CD8-positive, alpha-beta memory T cell (primary cell): Measurements from ENCODE around the gene PHRF1. TPM values are rescaled to one million over a fixed set of nuclear protein-coding genes. Genes with fewer than 3 reads are reported as not detected.
A peak's percentile ranks its signal among the peaks of the same experiment; 100 is the strongest.

ENCODE experiments used
- CTCF ChIA-PET: fragments of 350-600 bp; sonication (Branson Sonifier 250); formaldehyde crosslinking; loops from one replicate; lab custom pipeline; 2021; ENCODE audit warnings: antibody characterized with exemption; lab: Charles Lee
- POLR2A ChIA-PET: fragments of 350-600 bp; sonication (Branson Sonifier 250); formaldehyde crosslinking; loops from one replicate; lab custom pipeline; 2021; ENCODE audit warnings: antibody characterized with exemption; lab: Charles Lee
- DNase-seq, 5 donors: peaks; one replicate each; pipeline versions ENCODE4 v3.0.0 to v3.0.0-alpha.2; 2020 to 2022; ENCODE audit warnings: mixed read lengths in 1 of 5
- H3K27ac ChIP-seq: one replicate; pipeline ENCODE4 v1.7.0; 2013; ENCODE audit warnings: low read depth, mild to moderate bottlenecking, low read length, moderate library complexity
- H3K27me3 ChIP-seq: 2 replicates; pipeline ENCODE4 v1.7.0; 2013; ENCODE audit warnings: low read length, mild to moderate bottlenecking; ENCODE audit not compliant: insufficient read depth, poor library complexity, severe bottlenecking
- H3K36me3 ChIP-seq: 2 replicates; pipeline ENCODE4 v1.7.0; 2013; ENCODE audit warnings: mild to moderate bottlenecking, low read length, moderate library complexity; ENCODE audit not compliant: insufficient read depth
- H3K4me1 ChIP-seq: 2 replicates; pipeline ENCODE4 v1.7.0; 2013; ENCODE audit warnings: mild to moderate bottlenecking, low read length, moderate library complexity; ENCODE audit not compliant: insufficient read depth
- H3K4me3 ChIP-seq: 2 replicates; pipeline ENCODE4 v1.7.0; 2013; ENCODE audit warnings: mild to moderate bottlenecking, low read length
- H3K9me3 ChIP-seq: 2 replicates; pipeline ENCODE4 v1.7.0; 2013; ENCODE audit warnings: mild to moderate bottlenecking, low read length
- H3K27ac Mint-ChIP-seq, 8 donors: one replicate each; pipeline ENCODE4 v1.8.0; 2020 to 2021; ENCODE audit warnings: mixed read lengths in 8 of 8, mild to moderate bottlenecking in 6 of 8, inconsistent platforms in 3 of 8, moderate library complexity in 3 of 8
- H3K27me3 Mint-ChIP-seq, 2 donors: one replicate each; pipeline ENCODE4 v1.8.0; 2020 to 2021; ENCODE audit warnings: mixed read lengths in 2 of 2, mild to moderate bottlenecking in 1 of 2, moderate library complexity in 1 of 2
- H3K36me3 Mint-ChIP-seq, 3 donors: one replicate each; pipeline ENCODE4 v1.8.0; 2020 to 2021; ENCODE audit warnings: mixed read lengths in 3 of 3, inconsistent platforms in 1 of 3, mild to moderate bottlenecking in 1 of 3
- H3K4me1 Mint-ChIP-seq, 3 donors: one replicate each; pipeline ENCODE4 v1.8.0; 2020 to 2021; ENCODE audit warnings: mixed read lengths in 3 of 3, inconsistent platforms in 1 of 3, mild to moderate bottlenecking in 1 of 3
- H3K4me3 Mint-ChIP-seq, 7 donors: one replicate each; pipeline ENCODE4 v1.8.0; 2020 to 2021; ENCODE audit warnings: mixed read lengths in 7 of 7, mild to moderate bottlenecking in 6 of 7, moderate library complexity in 4 of 7, inconsistent platforms in 2 of 7
- H3K9me3 Mint-ChIP-seq, 5 donors: one replicate each; pipeline ENCODE4 v1.8.0; 2020 to 2022; ENCODE audit warnings: mixed read lengths in 5 of 5, mild to moderate bottlenecking in 3 of 5, moderate library complexity in 2 of 5, inconsistent platforms in 1 of 5
- polyA plus RNA-seq: library from polyadenylated mRNA; unstranded; fragments of 300-500 nt; fragmentation: Illumina TruSeq; gene quantifications from one replicate; pipeline ENCODE4 v1.2.3, GENCODE V29; 2021
- total RNA-seq, 2 experiments: library from RNA; stranded (reverse); gene quantifications; one replicate each; pipeline ENCODE4 v1.2.3, GENCODE V29; 2021

The PHRF1 gene
- total and polyA plus RNA-seq, 3 experiments from 2014 or later = 17.7 to 49.8 (median 47.3) TPM

GRCh38 chr11:614021-614622 is 37.9 kb downstream of the PHRF1 start:
- Histone ChIP-seq H3K4me1 (peaks cover 18% of the 10 kb centered on the region), H3K27me3 (no peaks in the 10 kb centered on the region), H3K4me3 (no peak overlapping the region), H3K27ac (peak overlapping the region; percentile 57), H3K9me3 (no peaks in the 10 kb centered on the region), H3K36me3 (peaks cover 26% of the 10 kb centered on the region)
- Mint-ChIP-seq H3K27me3 (no peaks in the 10 kb centered on the region), H3K27ac (peak overlapping the region; percentile 68 to 88 (median 78)), H3K4me1 (peaks cover 0 to 29% (median 10%) of the 10 kb centered on the region in 3 donors), H3K9me3 (no peaks in the 10 kb centered on the region), H3K4me3 (peak overlapping the region; percentile 69 to 85 (median 75)), H3K36me3 (peaks cover 0 to 47% (median 2%) of the 10 kb centered on the region in 3 donors)
- ChIA-PET CTCF (interaction anchor here (1.5 to 1.8 kb wide), 2 partner anchors 59 to 152 kb away, joined by 4 to 9 read pairs; no protein-coding TSS in a partner anchor), POLR2A (interaction anchor here (0.7 to 2.0 kb wide), 4 partner anchors 38 to 112 kb away, joined by 3 to 11 read pairs (median 5); partner anchors contain the start of genes PHRF1 and RNH1)
- no peak for DNase-seq

GRCh38 chr11:614623-615503 is 38.6 kb downstream of the PHRF1 start:
- peaks cover 0 to 43% (median 2%) of the 10 kb centered on the region in 3 donors for H3K36me3 Mint-ChIP-seq
- peak overlapping the region; percentile 90 for H3K4me3 ChIP-seq
- peaks cover 18% of the 10 kb centered on the region for H3K4me1 ChIP-seq
- peak overlapping the region; percentile 88 to 97 (median 93) for H3K4me3 Mint-ChIP-seq
- POLR2A ChIA-PET = interaction anchor here (0.6 to 2.0 kb wide), 4 partner anchors 27 to 60 kb away, joined by 3 to 11 read pairs (median 4); partner anchors contain the start of gene PHRF1
- H3K27me3 Mint-ChIP-seq = no peaks in the 10 kb centered on the region
- no peaks in the 10 kb centered on the region for H3K9me3 Mint-ChIP-seq
- H3K27me3 ChIP-seq = no peaks in the 10 kb centered on the region
- peaks cover 26% of the 10 kb centered on the region for H3K36me3 ChIP-seq
- H3K27ac Mint-ChIP-seq = peak overlapping the region; percentile 86 to 98 (median 92)
- CTCF ChIA-PET = interaction anchor here (1.8 kb wide), 1 partner anchor 60 kb away, joined by 9 read pairs; no protein-coding TSS in a partner anchor
- H3K9me3 ChIP-seq = no peaks in the 10 kb centered on the region
- peaks cover 0 to 29% (median 10%) of the 10 kb centered on the region in 3 donors for H3K4me1 Mint-ChIP-seq
- peak overlapping the region; percentile 87 for H3K27ac ChIP-seq
- no peak for DNase-seq

GRCh38 chr11:615504-616319 is 39.4 kb downstream of the PHRF1 start, which contains the start of gene IRF7:
IRF7 (minus strand) TSS chr11:615950; CDS start chr11:615364, 586 bp downstream.
- H3K27me3 Mint-ChIP-seq = no peaks in the 10 kb centered on the region
- CTCF ChIA-PET = interaction anchor here (1.2 kb wide), 1 partner anchor 40 kb away, joined by 3 read pairs; no protein-coding TSS in a partner anchor
- Histone ChIP-seq H3K27me3 (no peaks in the 10 kb centered on the region), H3K4me3 (peak within 1 kb of the TSS; percentile 90), H3K9me3 (no peaks in the 10 kb centered on the region), H3K27ac (peak within 1 kb of the TSS; percentile 87), H3K4me1 (peaks cover 18% of the 10 kb centered on the region), H3K36me3 (peaks cover 23% of the 10 kb centered on the region)
- POLR2A ChIA-PET = interaction anchor here (0.6 to 2.0 kb wide), 11 partner anchors 15 to 110 kb away, joined by 3 to 11 read pairs (median 4); partner anchors contain the start of gene PHRF1
- H3K36me3 Mint-ChIP-seq = peaks cover 0 to 36% (median 2%) of the 10 kb centered on the region in 3 donors
- peaks cover 0 to 29% (median 10%) of the 10 kb centered on the region in 3 donors for H3K4me1 Mint-ChIP-seq
- DNase-seq = peak; percentile 81 to 89 (median 86)
- H3K9me3 Mint-ChIP-seq = no peaks in the 10 kb centered on the region
- H3K27ac Mint-ChIP-seq = peak within 1 kb of the TSS; percentile 86 to 98 (median 92)
- peak within 1 kb of the TSS; percentile 88 to 97 (median 93) for H3K4me3 Mint-ChIP-seq

GRCh38 chr11:616320-617198 is 40.3 kb downstream of the PHRF1 start:
- Mint-ChIP-seq H3K36me3 (peaks cover 0 to 27% (median 2%) of the 10 kb centered on the region in 3 donors), H3K9me3 (no peaks in the 10 kb centered on the region), H3K27ac (peak overlapping the region in 7 of 8 donors; percentile 80 to 93 (median 87)), H3K4me3 (peak overlapping the region; percentile 88 to 97 (median 93)), H3K4me1 (peaks cover 0 to 29% (median 10%) of the 10 kb centered on the region in 3 donors), H3K27me3 (no peaks in the 10 kb centered on the region)
- Histone ChIP-seq H3K27me3 (no peaks in the 10 kb centered on the region), H3K4me1 (peaks cover 18% of the 10 kb centered on the region), H3K9me3 (no peaks in the 10 kb centered on the region), H3K4me3 (peak overlapping the region; percentile 90), H3K27ac (peak overlapping the region; percentile 87), H3K36me3 (peaks cover 15% of the 10 kb centered on the region)
- peak in 1 of 5 donors; percentile 47 for DNase-seq
- POLR2A ChIA-PET = interaction anchor here (0.6 to 1.1 kb wide), 7 partner anchors 16 to 109 kb away, joined by 3 to 5 read pairs (median 4); no protein-coding TSS in a partner anchor
- CTCF ChIA-PET = interaction anchor here (1.2 kb wide), 1 partner anchor 41 kb away, joined by 3 read pairs; no protein-coding TSS in a partner anchor

- peak in 1 of 5 donors; percentile 49 for DNase-seq
- Mint-ChIP-seq H3K4me1 (peaks cover 0 to 25% (median 8%) of the 10 kb centered on the region in 3 donors), H3K4me3 (peak overlapping the region in 1 of 7 donors; percentile 40), H3K36me3 (peaks cover 0 to 19% (median 0%) of the 10 kb centered on the region in 3 donors), H3K9me3 (no peaks in the 10 kb centered on the region), H3K27me3 (peaks cover 0 to 2% of the 10 kb centered on the region in 2 donors), H3K27ac (no peak overlapping the region)
- CTCF ChIA-PET = no interaction called here
- Histone ChIP-seq H3K27ac (no peak overlapping the region), H3K27me3 (no peaks in the 10 kb centered on the region), H3K4me3 (no peak overlapping the region), H3K4me1 (peaks cover 18% of the 10 kb centered on the region), H3K36me3 (peaks cover 9% of the 10 kb centered on the region), H3K9me3 (no peaks in the 10 kb centered on the region)
- POLR2A ChIA-PET = no interaction called here
Observed at GRCh38 chr11:617199-617911, 41.1 kb downstream of the PHRF1 start.

- Mint-ChIP-seq H3K4me1 (peaks cover 0 to 23% (median 8%) of the 10 kb centered on the region in 3 donors), H3K27me3 (peaks cover under 1 to 2% of the 10 kb centered on the region in 2 donors), H3K9me3 (no peaks in the 10 kb centered on the region), H3K27ac (peak overlapping the region in 1 of 8 donors; percentile 50), H3K36me3 (peaks cover 0 to 13% (median 0%) of the 10 kb centered on the region in 3 donors), H3K4me3 (peak overlapping the region in 2 of 7 donors; percentile 23 to 82)
- ChIA-PET CTCF (no interaction called here), POLR2A (no interaction called here)
- Histone ChIP-seq H3K36me3 (peaks cover 1% of the 10 kb centered on the region), H3K4me1 (peaks cover 17% of the 10 kb centered on the region), H3K27ac (no peak overlapping the region), H3K9me3 (no peaks in the 10 kb centered on the region), H3K27me3 (no peaks in the 10 kb centered on the region), H3K4me3 (no peak overlapping the region)
- DNase-seq = no peak
Observed at GRCh38 chr11:617912-618682, 41.8 kb downstream of the PHRF1 start.
